H9 (cell line): ENCODE measurements around the gene SLC25A41. TPM values are rescaled to one million over a fixed set of nuclear protein-coding genes. Genes with fewer than 3 reads are reported as not detected.
A peak's percentile ranks its signal among the peaks of the same experiment; 100 is the strongest.

Experiments used
- DNase-seq: peaks from one replicate; pipeline ENCODE4 v3.0.0-alpha.2; 2017
- H2AFZ ChIP-seq: one replicate; pipeline ENCODE4 v1.6.1; 2013; ENCODE audit warnings: mild to moderate bottlenecking, low read length, control low read depth, moderate library complexity
- H2AK5ac ChIP-seq: 2 replicates; pipeline ENCODE4 v1.6.1; 2013; ENCODE audit warnings: low read length, control low read depth, mixed read lengths; ENCODE audit not compliant: insufficient read length
- H2BK120ac ChIP-seq: one replicate; pipeline ENCODE4 v1.6.1; 2013; ENCODE audit warnings: low read depth, mild to moderate bottlenecking, low read length, control low read depth, inconsistent platforms; ENCODE audit not compliant: poor library complexity, severe bottlenecking
- H2BK12ac ChIP-seq: 2 replicates; pipeline ENCODE4 v1.6.1; 2013; ENCODE audit warnings: low read length, control low read depth, mixed read lengths, low read depth; ENCODE audit not compliant: insufficient read length
- H2BK15ac ChIP-seq: 2 replicates; pipeline ENCODE4 v1.6.1; 2013; ENCODE audit warnings: low read depth, low read length, control low read depth
- H2BK20ac ChIP-seq: one replicate; pipeline ENCODE4 v1.6.1; 2013; ENCODE audit warnings: low read depth, mild to moderate bottlenecking, low read length, control low read depth, inconsistent platforms; ENCODE audit not compliant: poor library complexity, severe bottlenecking
- H2BK5ac ChIP-seq: 2 replicates; pipeline ENCODE4 v1.6.1; 2013; ENCODE audit warnings: low read length, control low read depth, mixed read lengths; ENCODE audit not compliant: insufficient read length
- H3K14ac ChIP-seq: 2 replicates; pipeline ENCODE4 v1.6.1; 2013; ENCODE audit warnings: low read length, control low read depth; ENCODE audit not compliant: insufficient read depth
- H3K18ac ChIP-seq: 2 replicates; pipeline ENCODE4 v1.6.1; 2013; ENCODE audit warnings: low read depth, mild to moderate bottlenecking, mixed read lengths, low read length, control low read depth; ENCODE audit not compliant: insufficient read length
- H3K23ac ChIP-seq: 2 replicates; pipeline ENCODE4 v1.6.1; 2013; ENCODE audit warnings: low read length, control low read depth, mixed read lengths, low read depth; ENCODE audit not compliant: insufficient read length
- H3K23me2 ChIP-seq: 2 replicates; pipeline ENCODE4 v1.6.1; 2013; ENCODE audit warnings: low read depth, mild to moderate bottlenecking, mixed read lengths, low read length, control low read depth; ENCODE audit not compliant: insufficient read length, poor library complexity, severe bottlenecking
- H3K27ac ChIP-seq: 2 replicates; pipeline ENCODE4 v1.5.1; 2013; ENCODE audit warnings: low read length, control low read depth, mixed read lengths, low read depth; ENCODE audit not compliant: insufficient read length
- H3K27me3 ChIP-seq: 2 replicates; pipeline ENCODE4 v1.6.1; 2013; ENCODE audit warnings: low read length, control low read depth, inconsistent platforms; ENCODE audit not compliant: insufficient read depth
- H3K4ac ChIP-seq: 2 replicates; pipeline ENCODE4 v1.6.1; 2013; ENCODE audit warnings: low read depth, mild to moderate bottlenecking, control low read depth, inconsistent platforms, low read length, moderate library complexity
- H3K4me1 ChIP-seq: 2 replicates; pipeline ENCODE4 v1.6.1; 2013; ENCODE audit warnings: low read length, control low read depth, inconsistent platforms; ENCODE audit not compliant: insufficient read depth
- H3K4me2 ChIP-seq: 2 replicates; pipeline ENCODE4 v1.6.1; 2013; ENCODE audit warnings: low read length, control low read depth, mixed read lengths; ENCODE audit not compliant: insufficient read length, insufficient read depth
- H3K56ac ChIP-seq: 2 replicates; pipeline ENCODE4 v1.6.1; 2013; ENCODE audit warnings: low read depth, mild to moderate bottlenecking, mixed read lengths, low read length, control low read depth; ENCODE audit not compliant: insufficient read length
- H3K79me1 ChIP-seq: 2 replicates; pipeline ENCODE4 v1.6.1; 2013; ENCODE audit warnings: low read depth, mild to moderate bottlenecking, moderate library complexity, low read length, control low read depth, inconsistent platforms; ENCODE audit not compliant: insufficient read depth, poor library complexity, severe bottlenecking
- H3K79me2 ChIP-seq: 2 replicates; pipeline ENCODE4 v1.6.1; 2013; ENCODE audit warnings: low read length, control low read depth, inconsistent platforms; ENCODE audit not compliant: insufficient read depth
- H3K9ac ChIP-seq: 2 replicates; pipeline ENCODE4 v1.6.1; 2013; ENCODE audit warnings: low read length, control low read depth, mixed read lengths; ENCODE audit not compliant: insufficient read length; ENCODE audit errors: extremely low read depth
- H3K9me3 ChIP-seq: one replicate; pipeline ENCODE4 v1.6.1; 2013; ENCODE audit warnings: low read depth, low read length, inconsistent platforms; ENCODE audit not compliant: control insufficient read depth
- H3T11ph ChIP-seq: one replicate; pipeline ENCODE4 v1.6.1; 2013; ENCODE audit warnings: mild to moderate bottlenecking, low read length, control low read depth, inconsistent platforms
- H4K20me1 ChIP-seq: one replicate; pipeline ENCODE4 v1.6.1; 2013; ENCODE audit not compliant: control insufficient read depth, insufficient read length, insufficient read depth
- H4K5ac ChIP-seq: 2 replicates; pipeline ENCODE4 v1.6.1; 2013; ENCODE audit warnings: low read depth, mild to moderate bottlenecking, mixed read lengths, low read length, control low read depth; ENCODE audit not compliant: insufficient read length
- H4K8ac ChIP-seq: replicated peaks from 2 replicates; pipeline ENCODE4 v1.6.1; 2013; ENCODE audit warnings: low read length, control low read depth, mixed read lengths, low read depth; ENCODE audit not compliant: insufficient read length
- H4K91ac ChIP-seq: 2 replicates; pipeline ENCODE4 v1.6.1; 2013; ENCODE audit warnings: low read depth, mild to moderate bottlenecking, moderate library complexity, mixed read lengths, low read length, control low read depth; ENCODE audit not compliant: insufficient read length
- H3K27ac Mint-ChIP-seq, 3 experiments: 2 replicates in 2 of 3; 3 replicates in 1 of 3; pipeline ENCODE4 v1.8.0; 2020 to 2021; ENCODE audit warnings: mixed read lengths in 3 of 3, mild to moderate bottlenecking in 1 of 3, moderate library complexity in 1 of 3
- H3K27me3 Mint-ChIP-seq: 2 replicates; pipeline ENCODE4 v1.8.0; 2021; ENCODE audit warnings: low read depth, mild to moderate bottlenecking, moderate library complexity, mixed read lengths
- H3K36me3 Mint-ChIP-seq, 3 experiments: 2 replicates in 2 of 3; 3 replicates in 1 of 3; pipeline ENCODE4 v1.8.0; 2020 to 2021; ENCODE audit warnings: low read depth in 3 of 3, mixed read lengths in 3 of 3; ENCODE audit not compliant: insufficient read depth in 1 of 3
- H3K4me1 Mint-ChIP-seq, 2 experiments: 2 replicates each; pipeline ENCODE4 v1.8.0; 2020; ENCODE audit warnings: mixed read lengths in 2 of 2
- H3K4me3 Mint-ChIP-seq, 2 experiments: 2 replicates in 1 of 2; 3 replicates in 1 of 2; pipeline ENCODE4 v1.8.0; 2020 to 2021; ENCODE audit warnings: mild to moderate bottlenecking in 2 of 2, mixed read lengths in 2 of 2, moderate library complexity in 1 of 2
- H3K9me3 Mint-ChIP-seq, 2 experiments: 2 replicates in 1 of 2; 3 replicates in 1 of 2; pipeline ENCODE4 v1.8.0; 2020; ENCODE audit warnings: mild to moderate bottlenecking in 2 of 2, mixed read lengths in 2 of 2, moderate library complexity in 1 of 2
- WGBS: extraction: QIAGEN DNeasy Blood & Tissue Kit; methylation state at CpG from one replicate; pipeline ENCODE4 v1.1.7; 2013; ENCODE audit warnings: missing lambda C conversion rate, low lambda C conversion rate, mixed read lengths; ENCODE audit not compliant: insufficient read length; ENCODE audit errors: extremely low coverage; 5-methylcytosine and 5-hydroxymethylcytosine counted together
- total RNA-seq: library from RNA; stranded (reverse); gene quantifications from 2 replicates; pipeline ENCODE4 v1.2.1, GENCODE V29; 2021
- TF ChIP-seq, protein P1 (sequence below): fragments of 200-600 bp; sonication (generic); conservative IDR thresholded peaks from 3 replicates; pipeline ENCODE4 v1.8.0; 2021; ENCODE audit warnings: antibody characterized with exemption, mild to moderate bottlenecking

The SLC25A41 gene
- total RNA-seq, 1 experiment from 2014 or later: 0.20 TPM

DNA sequence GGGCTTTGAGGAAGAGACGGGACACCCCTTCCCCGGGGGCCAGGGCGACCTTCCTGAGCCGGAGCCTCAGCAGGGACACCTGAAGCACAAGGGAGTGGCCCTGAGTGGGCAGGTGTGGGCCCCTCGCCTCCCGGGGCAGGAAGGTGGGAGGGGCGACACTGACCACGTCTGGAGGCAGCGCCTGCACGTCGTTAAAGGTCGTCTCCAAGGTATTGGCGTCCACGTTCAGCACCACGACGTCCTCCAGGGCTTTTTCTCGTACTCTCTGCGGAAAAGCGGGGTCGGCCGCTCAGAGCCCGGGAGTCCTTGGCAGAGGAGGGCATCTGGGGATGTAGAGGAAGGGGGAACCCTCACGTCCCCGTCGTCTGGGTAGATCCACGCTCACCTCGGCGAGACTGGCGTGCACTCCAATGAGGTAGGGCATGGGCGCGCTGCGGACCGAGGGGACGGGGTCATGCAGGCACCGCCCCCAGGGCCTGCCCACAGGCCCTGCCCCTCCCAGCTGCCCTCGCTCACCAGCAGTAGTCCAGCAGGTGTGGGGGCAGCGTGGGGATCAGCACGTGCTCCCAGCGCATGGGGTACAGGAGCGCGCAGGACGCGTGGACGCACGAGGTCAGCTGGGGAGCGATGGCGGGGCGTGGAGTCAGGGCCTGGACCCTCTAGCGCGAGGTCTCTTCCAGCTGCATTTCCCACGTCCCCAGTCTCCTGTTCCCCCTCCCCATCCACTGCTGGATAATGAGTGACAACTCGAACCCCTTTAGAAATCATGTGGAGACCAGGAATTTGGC is 42.0 kb upstream of the SLC25A41 start:
- Histone ChIP-seq H3K27ac (no peak overlapping the region), H2BK12ac (no peak overlapping the region), H3K27me3 (no peaks in the 10 kb centered on the region; the same call in 1 of the 2 replicates), H4K8ac (no peak overlapping the region), H3K79me2 (no peaks in the 10 kb centered on the region), H3K23me2 (peaks cover 13% of the 10 kb centered on the region), H3K4me1 (no peaks in the 10 kb centered on the region), H2AFZ (no peak overlapping the region), H3K9ac (no peak overlapping the region), H3K4me2 (peak overlapping the region; percentile 46), H3K23ac (no peak overlapping the region), H3K79me1 (no peaks in the 10 kb centered on the region), H3K18ac (no peak overlapping the region), H4K5ac (no peak overlapping the region), H2BK15ac (no peak overlapping the region), H4K91ac (no peak overlapping the region), H2BK5ac (no peak overlapping the region), H3K14ac (no peak overlapping the region), H2BK120ac (no peak overlapping the region), H2AK5ac (no peak overlapping the region), H3K9me3 (no peaks in the 10 kb centered on the region), H3K56ac (no peak overlapping the region), H3K4ac (no peak overlapping the region), H3T11ph (no peak overlapping the region), H2BK20ac (no peak overlapping the region), H4K20me1 (no peaks in the 10 kb centered on the region)
- no CpG with 5 or more reads among the region's 52 CpGs for WGBS
- peaks cover 10 to 11% of the 10 kb centered on the region in 2 experiments for H3K4me1 Mint-ChIP-seq
- no peaks in the 10 kb centered on the region; a peak in 1 of 7 replicates for H3K36me3 Mint-ChIP-seq
- no peak overlapping the region for H3K27ac Mint-ChIP-seq
- peak overlapping the region; percentile 69 to 88 for H3K4me3 Mint-ChIP-seq
- TF ChIP-seq, protein P1, sequence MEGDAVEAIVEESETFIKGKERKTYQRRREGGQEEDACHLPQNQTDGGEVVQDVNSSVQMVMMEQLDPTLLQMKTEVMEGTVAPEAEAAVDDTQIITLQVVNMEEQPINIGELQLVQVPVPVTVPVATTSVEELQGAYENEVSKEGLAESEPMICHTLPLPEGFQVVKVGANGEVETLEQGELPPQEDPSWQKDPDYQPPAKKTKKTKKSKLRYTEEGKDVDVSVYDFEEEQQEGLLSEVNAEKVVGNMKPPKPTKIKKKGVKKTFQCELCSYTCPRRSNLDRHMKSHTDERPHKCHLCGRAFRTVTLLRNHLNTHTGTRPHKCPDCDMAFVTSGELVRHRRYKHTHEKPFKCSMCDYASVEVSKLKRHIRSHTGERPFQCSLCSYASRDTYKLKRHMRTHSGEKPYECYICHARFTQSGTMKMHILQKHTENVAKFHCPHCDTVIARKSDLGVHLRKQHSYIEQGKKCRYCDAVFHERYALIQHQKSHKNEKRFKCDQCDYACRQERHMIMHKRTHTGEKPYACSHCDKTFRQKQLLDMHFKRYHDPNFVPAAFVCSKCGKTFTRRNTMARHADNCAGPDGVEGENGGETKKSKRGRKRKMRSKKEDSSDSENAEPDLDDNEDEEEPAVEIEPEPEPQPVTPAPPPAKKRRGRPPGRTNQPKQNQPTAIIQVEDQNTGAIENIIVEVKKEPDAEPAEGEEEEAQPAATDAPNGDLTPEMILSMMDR: no peak
- H3K9me3 Mint-ChIP-seq: no peaks in the 10 kb centered on the region
- peaks cover 17% of the 10 kb centered on the region for H3K27me3 Mint-ChIP-seq
- DNase-seq: peak; percentile 77
